Amniotic stem cell (primary cell): ENCODE measurements around the gene SCN5A.

ENCODE experiments used
- DNase-seq: peaks from one replicate; lab custom pipeline; 2025; lab: John Stamatoyannopoulos, UW

Gene SCN5A

GRCh38 chr3:38649500-38650247, at the start of gene SCN5A:
Gene SCN5A, minus strand, starts transcription at chr3:38649687. Its CDS starts 16,380 bp downstream, at chr3:38633307.
- no peak for DNase-seq

DNA sequence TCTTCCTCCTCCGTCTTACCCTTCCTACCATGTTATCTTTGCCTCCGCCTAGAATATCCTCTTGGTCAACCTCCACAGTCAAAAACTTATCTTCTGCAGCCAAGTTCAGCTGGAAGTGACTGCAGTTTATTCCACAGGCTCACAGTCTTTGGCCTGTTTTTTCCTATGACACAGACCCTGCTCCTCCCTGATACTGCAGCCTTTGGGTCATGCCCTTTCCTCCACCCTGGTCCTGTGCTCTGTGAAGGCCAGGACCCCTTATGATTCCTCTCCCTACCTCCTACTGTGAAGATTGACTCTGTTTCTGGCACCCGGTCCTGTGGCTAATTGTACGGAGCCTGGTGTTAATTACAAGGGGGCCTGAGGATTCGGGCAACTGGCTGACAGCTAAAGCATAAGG, 49.3 kb upstream of the SCN5A start:
- no peak for DNase-seq

- DNase-seq: no peak
Measured at GRCh38 chr3:38698061-38698460, 48.6 kb upstream of the SCN5A start.

GRCh38 chr3:38696034-38696433, 46.5 kb upstream of the SCN5A start:
- no peak for DNase-seq

GRCh38 chr3:38690185-38690584, 40.7 kb upstream of the SCN5A start:
- no peak for DNase-seq

- no peak for DNase-seq
Measured at GRCh38 chr3:38689774-38690173, 40.3 kb upstream of the SCN5A start.

DNA sequence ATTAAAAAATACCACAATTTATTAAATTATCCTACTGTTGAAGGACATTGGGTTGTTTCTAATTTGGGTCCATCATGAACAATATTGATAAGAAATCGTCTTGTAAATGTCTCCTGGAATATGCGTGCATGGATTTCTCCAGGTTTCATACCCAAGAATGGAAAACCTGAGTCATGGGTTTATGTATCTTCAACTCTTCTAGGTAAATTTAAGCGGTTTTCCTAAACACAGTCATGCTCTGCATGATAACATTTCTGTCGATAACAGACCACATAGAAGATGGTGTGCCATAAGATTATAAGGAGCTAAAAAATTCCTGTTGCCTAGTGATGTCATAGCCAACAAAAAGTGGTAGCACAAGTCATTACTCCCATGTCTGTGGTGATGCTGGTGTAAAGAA, 39.9 kb upstream of the SCN5A start:
- DNase-seq: no peak

GRCh38 chr3:38687321-38687720, 37.8 kb upstream of the SCN5A start:
- DNase-seq: no peak

DNA sequence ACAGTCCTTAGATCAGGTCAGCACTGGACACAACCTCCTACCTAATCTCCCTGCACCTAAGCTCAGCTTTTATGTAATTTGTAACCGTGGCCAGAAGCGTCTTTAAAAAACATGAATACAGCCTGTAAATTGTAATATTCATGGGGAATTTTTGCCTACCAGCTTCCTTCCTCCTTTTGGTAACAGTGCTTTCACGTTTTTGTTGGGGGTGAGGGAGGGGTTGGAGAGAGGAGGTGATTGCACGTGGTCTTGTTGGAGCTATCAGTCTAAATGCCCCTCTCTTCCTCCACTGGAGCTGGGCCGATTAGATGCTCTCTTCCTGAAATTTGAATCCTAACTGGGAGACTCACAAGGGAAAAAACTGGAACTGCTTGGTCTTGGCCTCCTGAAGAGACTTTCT, 35.1 kb upstream of the SCN5A start:
- DNase-seq: no peak

DNA sequence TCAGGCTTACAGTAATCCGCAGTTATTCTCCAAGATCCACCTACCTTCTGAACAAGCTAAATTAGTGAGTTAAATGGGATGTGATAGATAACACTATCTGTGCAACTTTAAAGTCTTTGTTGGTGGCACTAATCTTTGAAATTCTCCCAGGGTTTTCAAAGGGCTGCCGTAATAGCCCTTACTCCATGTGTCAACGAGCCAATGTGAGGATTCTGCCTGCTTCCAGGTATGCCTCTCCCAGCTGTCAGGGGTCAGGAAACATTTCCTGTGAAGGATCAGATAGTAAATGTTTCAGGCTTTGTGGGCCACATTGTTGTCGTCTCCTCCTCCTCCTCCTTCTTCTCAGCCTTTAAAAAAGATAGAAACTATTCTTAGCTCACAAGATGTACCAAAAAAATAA, 20.2 kb upstream of the SCN5A start:
- no peak for DNase-seq

DNA sequence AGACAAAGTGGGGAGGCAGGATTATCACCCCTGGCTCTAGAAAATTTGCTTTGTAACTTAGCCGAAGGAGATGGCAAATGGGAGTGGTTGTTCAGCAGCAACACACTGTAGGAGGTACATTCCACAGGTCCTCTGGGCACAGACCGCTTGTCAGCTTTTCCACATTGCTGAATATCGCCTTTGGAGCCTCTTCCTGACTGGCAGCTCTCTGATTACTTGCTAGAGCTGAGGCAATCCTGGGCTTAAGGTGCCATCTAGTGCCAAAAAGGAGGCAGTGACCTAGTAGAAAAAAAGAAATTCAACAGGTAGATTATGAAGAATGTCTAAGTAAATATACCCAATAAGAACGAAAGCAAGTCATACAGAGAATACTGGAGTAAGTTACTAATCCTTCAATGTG, 13.1 kb upstream of the SCN5A start:
- no peak for DNase-seq

GRCh38 chr3:38658841-38659240, 9.4 kb upstream of the SCN5A start:
- DNase-seq: no peak

GRCh38 chr3:38657369-38657768, 7.9 kb upstream of the SCN5A start:
- DNase-seq: no peak

DNA sequence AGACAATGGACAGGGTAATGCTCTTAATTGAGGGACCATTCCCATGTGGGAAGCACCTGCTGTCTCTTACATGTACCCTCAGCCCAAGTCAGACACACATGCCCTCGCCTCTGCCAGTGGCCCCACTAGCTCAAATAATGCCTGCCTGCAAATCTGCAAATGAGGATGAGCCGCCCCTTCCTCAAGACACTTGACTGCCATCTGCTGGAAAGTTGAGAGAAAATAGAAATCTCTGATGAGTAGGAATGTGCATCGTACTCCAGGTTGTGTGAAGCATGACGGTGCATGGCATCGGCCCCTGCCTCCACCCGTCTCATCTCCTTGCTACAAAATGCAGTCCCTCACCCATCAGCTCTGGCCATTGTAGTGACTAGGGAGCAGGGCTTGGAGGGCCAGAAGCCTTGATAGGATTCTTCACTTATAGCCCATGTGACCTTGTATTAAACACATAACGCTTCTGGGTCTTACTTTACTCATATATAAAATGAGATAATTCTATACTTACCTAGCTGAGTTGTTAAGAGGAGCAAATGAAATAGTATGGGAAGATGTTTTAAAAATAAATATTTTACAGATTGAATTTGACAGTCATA, 6.3 kb upstream of the SCN5A start:
- no peak for DNase-seq

DNA sequence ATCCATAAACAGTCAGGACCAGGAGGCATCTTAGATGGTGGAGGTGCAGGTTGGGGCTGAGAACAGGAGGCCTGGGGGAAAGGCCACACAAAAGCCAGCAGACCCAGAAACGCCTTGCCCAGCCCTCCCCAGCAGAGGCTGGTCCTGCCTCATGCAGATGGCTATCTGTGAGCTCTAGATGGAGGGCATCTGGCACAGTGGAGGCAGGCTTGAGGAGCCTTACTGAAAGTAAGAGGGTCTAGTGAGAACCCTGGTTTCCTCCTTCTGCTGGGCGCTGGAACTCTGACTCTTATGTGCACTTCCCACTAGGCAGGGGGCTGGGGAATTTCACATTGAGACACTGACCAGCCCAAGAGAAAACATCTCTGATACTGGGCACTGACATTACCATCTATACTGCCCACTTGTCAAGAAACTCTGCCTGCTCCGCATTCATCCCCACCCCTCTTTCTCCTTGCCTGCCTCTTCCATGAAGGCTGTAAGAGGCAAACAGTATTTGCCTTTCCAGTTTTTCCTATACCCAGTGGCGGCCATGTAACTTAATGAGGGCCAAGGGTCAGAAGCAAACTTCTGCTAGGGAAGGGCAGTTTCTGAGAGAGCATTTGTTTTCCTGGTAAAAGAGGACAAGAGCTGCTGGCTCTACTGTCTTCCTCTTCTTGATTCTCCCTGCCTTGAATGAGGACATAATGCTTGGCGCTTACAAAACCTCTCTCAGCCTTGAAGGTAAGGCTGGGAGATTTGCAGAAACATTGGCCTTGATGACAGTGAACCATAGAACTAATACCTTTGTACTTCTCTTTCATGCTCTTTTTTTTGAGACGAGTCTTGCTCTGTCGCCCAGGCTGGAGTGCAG, 4.4 kb upstream of the SCN5A start:
- DNase-seq: no peak

DNA sequence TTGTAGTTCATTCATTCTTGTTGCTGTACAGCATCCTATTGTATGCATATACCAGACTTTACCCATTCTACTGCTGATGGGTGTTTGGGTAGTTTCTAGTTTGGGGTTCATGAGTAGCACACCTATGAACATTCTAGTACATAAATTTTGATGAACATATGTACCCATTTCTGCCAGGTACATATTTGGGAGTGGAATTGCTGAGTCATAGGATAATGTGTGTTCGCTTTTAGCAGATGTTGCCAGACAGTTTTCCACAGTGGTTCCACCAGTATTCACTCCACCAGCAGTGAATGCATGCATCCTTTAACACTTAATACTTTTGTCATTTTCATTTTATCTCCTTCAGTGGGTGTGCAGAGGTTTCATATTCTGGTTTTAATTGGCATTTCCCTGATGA, 3.4 kb upstream of the SCN5A start:
- no peak for DNase-seq

DNA sequence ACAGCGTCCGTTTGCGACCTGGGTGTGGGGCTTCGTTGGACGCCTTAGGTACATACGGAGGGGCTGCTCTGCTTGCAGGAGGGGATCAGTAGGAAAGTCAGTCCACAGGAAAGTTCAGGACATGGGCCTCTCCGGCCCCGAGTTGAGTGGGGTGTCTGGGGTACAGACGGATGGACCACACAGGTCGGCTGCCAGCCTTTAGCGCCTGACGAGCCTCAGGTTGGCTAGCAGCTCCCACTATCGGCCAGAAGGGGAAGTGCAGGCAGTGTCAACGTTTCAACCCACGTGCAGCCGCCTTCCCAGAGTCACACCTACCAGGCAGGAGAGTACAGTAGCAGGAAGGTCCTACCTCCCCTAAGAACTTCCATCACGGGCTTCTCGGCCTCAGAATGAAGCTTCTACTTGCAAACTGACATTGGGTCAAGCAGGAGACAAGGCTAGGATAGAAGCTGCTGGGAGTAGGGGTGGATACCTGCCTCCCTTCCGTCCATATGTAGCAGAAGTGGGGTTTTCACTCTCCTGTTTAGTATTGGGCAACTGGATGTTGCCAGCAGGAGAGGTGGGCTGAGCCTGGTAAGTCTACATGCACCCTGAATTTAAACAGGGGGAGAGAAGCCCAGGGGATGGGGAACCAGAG, 1.8 kb upstream of the SCN5A start:
- DNase-seq: no peak

GRCh38 chr3:38650248-38650951, 913 bp upstream of the SCN5A start:
- no peak for DNase-seq

DNA sequence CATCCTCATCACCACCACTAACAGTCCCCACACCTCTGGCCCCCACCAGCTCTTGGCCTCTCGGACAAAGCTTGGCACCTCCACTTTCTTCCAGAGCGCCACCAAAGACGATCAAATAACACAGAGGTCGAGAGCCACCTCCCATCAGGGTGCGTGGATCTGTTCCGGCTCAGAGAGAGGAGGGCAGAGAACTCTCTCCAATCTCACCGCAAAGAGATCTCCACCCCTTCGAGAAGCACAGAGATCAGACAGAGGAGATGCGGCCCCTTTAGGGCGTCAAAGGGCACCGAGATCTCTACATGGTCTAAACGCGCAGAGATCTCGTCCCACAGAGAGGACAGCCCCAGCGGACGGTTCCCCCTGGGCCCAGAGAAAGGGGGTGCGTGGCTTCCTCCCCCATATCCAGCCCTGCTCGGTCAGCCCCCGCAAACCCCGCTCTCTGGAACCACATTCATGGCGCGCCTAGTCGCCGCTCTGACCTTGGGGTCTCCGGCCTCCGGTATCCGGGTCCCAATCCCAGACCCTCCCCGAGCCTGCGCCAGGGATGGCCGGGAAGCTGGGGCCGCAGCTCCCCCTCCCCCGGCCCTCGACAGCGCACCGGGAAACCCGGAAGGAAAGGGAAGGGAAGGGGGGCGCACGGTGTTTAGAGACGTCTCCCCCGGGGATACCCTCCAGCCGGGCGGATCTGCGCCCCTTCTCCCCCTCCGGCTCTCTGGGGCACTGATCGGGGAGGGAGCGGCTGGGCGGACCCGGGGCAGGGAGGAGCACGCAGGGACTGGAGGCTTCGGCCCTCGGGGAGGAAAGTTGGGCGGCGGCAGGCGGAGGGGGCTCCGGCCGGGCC, 608 bp downstream of the SCN5A start:
- no peak for DNase-seq

GRCh38 chr3:38648024-38648658, 1.3 kb downstream of the SCN5A start:
- DNase-seq: no peak
